Prostate gland (tissue), 2 donors: Measurements from ENCODE around the gene HPGD. TPM values are rescaled to one million over a fixed set of nuclear protein-coding genes. Genes with fewer than 3 reads are reported as not detected.

Source experiments
- DNase-seq: peaks from one replicate; pipeline ENCODE4 v3.0.0-alpha.2; 2019; ENCODE audit warnings: low spot score
- H3K27ac ChIP-seq, 2 donors: fragments of 200-600 bp; sonication (generic); 2 replicates each; pipeline ENCODE4 v1.5.1; 2017 to 2019
- H3K27me3 ChIP-seq: fragments of 200-600 bp; sonication (generic); replicated peaks from 2 replicates; pipeline ENCODE4 v1.5.1; 2019; ENCODE audit not compliant: insufficient read depth
- H3K36me3 ChIP-seq, 2 donors: fragments of 200-600 bp; sonication (generic); 1 replicate in 1 of 2; 2 replicates in 1 of 2; pipeline versions ENCODE4 v1.5.1 to v1.8.1; 2017 to 2019
- H3K4me1 ChIP-seq: fragments of 200-600 bp; sonication (generic); replicated peaks from 2 replicates; pipeline ENCODE4 v1.5.1; 2019
- H3K4me3 ChIP-seq, 2 donors: fragments of 200-600 bp; sonication (generic); 2 replicates each; pipeline ENCODE4 v1.5.1; 2017 to 2019
- H3K9me3 ChIP-seq: fragments of 200-600 bp; sonication (generic); 2 replicates; pipeline ENCODE4 v1.5.1; 2017
- POLR2A ChIP-seq: fragments of 450-650 bp; IDR thresholded peaks from one replicate; pipeline ENCODE4 v1.6.1; 2016; ENCODE audit warnings: antibody characterized with exemption, mild to moderate bottlenecking
- POLR2AphosphoS5 ChIP-seq: sonication (generic); formaldehyde crosslinking; IDR thresholded peaks from one replicate; pipeline ENCODE4 v1.6.1; 2017; ENCODE audit warnings: antibody characterized with exemption
- WGBS: methylation state at CpG from one replicate; pipeline ENCODE4 v1.1.5; 2018; 5-methylcytosine and 5-hydroxymethylcytosine counted together
- intact Hi-C: fragments of 100-400 bp; cut with DNase I; formaldehyde crosslinking; loops from one replicate; pipeline ENCODE4 v1.14.2; 2022
- total RNA-seq, 2 donors: library from RNA; depleted of rRNA; stranded (reverse); fragments of >200 nt; gene quantifications; one replicate each; pipeline ENCODE4 v1.1.0, GENCODE V29; 2016
- TF ChIP-seq, protein P1 (sequence below), 4 experiments: fragments of 200-600 bp in 2 of 4; fragments of 450-650 bp in 2 of 4; sonication (generic) in 2 of 4; IDR thresholded peaks; 1 replicate in 3 of 4; 2 replicates in 1 of 4; pipeline ENCODE4 v1.5.1; 2016 to 2019; ENCODE audit warnings: antibody characterized with exemption in 4 of 4, mild to moderate bottlenecking in 2 of 4, moderate library complexity in 2 of 4

HPGD gene
- total RNA-seq, 2 donors from 2014 or later = 6.5 to 37.7 TPM

DNA sequence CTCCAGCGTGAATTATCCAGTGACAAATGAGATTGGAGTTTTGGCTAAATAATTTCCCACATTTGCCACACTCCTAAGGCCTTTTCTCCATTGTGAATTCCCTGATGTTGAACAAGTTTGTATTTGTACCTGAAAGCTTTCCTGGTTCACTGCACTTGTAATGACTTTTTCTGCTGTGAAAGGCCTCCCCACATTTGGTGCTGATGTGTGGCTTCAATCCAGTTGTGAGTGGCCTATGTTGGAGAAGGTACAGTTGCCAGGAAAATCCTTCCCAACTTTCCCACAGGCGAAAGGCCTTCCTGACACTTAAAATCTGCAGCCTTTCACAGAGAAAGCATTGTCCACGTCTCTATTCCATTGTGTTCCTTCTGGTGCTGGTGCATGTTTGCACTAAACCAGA, 17.3 kb upstream of the HPGD start:
- H3K27ac ChIP-seq = no peak overlapping the region
- H3K9me3 ChIP-seq = no peaks in the 10 kb centered on the region
- no peaks in the 10 kb centered on the region for H3K36me3 ChIP-seq
- intact Hi-C loops = no loop called here
- H3K27me3 ChIP-seq = no peaks in the 10 kb centered on the region
- DNase-seq = no peak
- TF ChIP-seq POLR2AphosphoS5 (no peak), POLR2A (no peak)
- TF ChIP-seq, protein P1, sequence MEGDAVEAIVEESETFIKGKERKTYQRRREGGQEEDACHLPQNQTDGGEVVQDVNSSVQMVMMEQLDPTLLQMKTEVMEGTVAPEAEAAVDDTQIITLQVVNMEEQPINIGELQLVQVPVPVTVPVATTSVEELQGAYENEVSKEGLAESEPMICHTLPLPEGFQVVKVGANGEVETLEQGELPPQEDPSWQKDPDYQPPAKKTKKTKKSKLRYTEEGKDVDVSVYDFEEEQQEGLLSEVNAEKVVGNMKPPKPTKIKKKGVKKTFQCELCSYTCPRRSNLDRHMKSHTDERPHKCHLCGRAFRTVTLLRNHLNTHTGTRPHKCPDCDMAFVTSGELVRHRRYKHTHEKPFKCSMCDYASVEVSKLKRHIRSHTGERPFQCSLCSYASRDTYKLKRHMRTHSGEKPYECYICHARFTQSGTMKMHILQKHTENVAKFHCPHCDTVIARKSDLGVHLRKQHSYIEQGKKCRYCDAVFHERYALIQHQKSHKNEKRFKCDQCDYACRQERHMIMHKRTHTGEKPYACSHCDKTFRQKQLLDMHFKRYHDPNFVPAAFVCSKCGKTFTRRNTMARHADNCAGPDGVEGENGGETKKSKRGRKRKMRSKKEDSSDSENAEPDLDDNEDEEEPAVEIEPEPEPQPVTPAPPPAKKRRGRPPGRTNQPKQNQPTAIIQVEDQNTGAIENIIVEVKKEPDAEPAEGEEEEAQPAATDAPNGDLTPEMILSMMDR (IDR thresholded peaks at IDR 0.05) = no peak
- WGBS = 68% methylated on average over 3 of the region's 3 CpGs
- H3K4me3 ChIP-seq = no peak overlapping the region
- no peaks in the 10 kb centered on the region for H3K4me1 ChIP-seq

DNA sequence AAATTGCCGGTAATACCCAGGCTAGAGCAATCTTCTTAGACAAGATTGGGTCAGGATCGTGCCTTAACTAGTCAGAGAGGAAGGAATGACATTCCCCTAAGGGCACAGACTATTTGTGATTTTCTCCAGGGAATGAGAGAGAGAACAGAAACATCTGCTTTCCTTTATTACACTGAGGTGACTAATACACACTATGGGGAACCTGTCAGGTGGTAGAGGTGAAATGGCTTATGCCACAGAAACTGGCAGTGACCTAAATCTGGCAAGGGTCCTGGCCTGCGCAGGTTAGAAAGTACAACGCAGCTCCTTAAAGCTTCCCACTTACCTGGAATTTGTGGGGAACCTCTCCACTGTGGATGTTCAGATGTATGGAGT, 16.6 kb upstream of the HPGD start:
- WGBS = 83% methylated on average over 4 of the region's 4 CpGs
- no peaks in the 10 kb centered on the region for H3K36me3 ChIP-seq

DNA sequence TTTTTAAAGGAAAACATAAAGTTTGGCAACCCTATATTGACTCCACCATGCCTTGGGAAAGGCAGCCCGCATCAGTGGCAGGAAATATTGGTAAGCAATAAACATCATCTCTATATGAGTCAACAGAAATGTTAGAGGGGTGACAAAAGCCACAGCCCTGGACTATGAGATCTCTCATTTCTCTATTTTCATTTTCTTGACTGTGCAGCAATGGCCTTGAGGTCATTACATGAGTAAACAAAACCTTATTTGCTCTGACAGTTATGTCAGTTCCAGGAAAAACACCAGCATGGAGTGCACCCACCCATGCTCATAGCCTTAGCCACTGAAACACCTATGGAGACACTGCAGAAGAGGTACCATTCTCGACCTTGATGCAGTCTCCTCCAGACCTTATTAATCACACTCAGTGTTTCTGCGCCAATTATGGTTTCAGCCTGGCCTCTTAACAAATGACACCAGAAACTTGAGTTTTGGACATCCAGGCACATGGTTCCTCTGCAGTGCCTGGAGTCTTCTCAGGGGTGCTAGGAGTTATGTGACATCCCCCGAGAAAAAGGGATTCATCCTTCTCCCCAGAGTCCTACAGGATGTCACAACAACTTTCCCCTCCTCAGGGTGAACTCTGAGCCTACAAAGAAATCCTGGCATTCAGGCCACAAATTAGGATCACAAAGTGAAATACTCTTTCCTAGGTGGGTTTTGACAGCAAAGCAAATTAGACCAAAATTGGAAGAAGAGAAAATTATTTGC, 16.0 kb upstream of the HPGD start:
- Histone ChIP-seq H3K9me3 (no peaks in the 10 kb centered on the region), H3K4me3 (no peak overlapping the region), H3K36me3 (no peaks in the 10 kb centered on the region), H3K27me3 (no peaks in the 10 kb centered on the region), H3K27ac (no peak overlapping the region), H3K4me1 (no peaks in the 10 kb centered on the region)
- DNase-seq = no peak
- intact Hi-C loops = no loop called here
- TF ChIP-seq POLR2AphosphoS5 (no peak), POLR2A (no peak)
- TF ChIP-seq, protein P1 (IDR thresholded peaks at IDR 0.05) = no peak
- 81% methylated on average over 4 of the region's 4 CpGs for WGBS

More for the DNA sequence above, 16.6 kb upstream of the HPGD start:
- Histone ChIP-seq H3K4me3 (no peak overlapping the region), H3K27me3 (no peaks in the 10 kb centered on the region), H3K27ac (no peak overlapping the region), H3K4me1 (no peaks in the 10 kb centered on the region), H3K9me3 (no peaks in the 10 kb centered on the region)
- TF ChIP-seq POLR2AphosphoS5 (no peak), POLR2A (no peak)
- TF ChIP-seq, protein P1 (IDR thresholded peaks at IDR 0.05) = no peak
- intact Hi-C loops = no loop called here
- no peak for DNase-seq

DNA sequence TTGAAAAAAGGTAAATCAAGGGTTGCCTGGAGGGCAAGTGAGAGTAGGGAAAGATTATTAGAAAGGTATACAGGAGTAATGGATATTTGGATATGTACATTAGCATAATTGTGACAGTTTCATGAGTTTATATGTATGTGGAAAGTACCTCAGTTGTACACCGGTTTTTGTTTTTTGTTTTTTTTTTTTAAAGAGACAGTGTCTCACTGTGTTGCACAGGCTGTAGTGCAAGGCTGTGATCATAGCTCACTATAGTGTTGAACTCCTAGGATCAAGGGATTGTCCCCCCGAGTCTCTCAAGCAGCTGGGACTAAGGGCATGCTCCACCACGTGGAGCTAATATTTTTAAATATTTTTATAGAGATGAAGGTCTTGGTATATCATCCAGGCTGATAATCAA, 15.3 kb upstream of the HPGD start:
- WGBS = 76% methylated on average over 3 of the region's 3 CpGs
- no peak for DNase-seq
- Histone ChIP-seq H3K27ac (no peak overlapping the region), H3K36me3 (no peaks in the 10 kb centered on the region), H3K4me3 (no peak overlapping the region), H3K27me3 (no peaks in the 10 kb centered on the region), H3K4me1 (no peaks in the 10 kb centered on the region), H3K9me3 (no peaks in the 10 kb centered on the region)
- TF ChIP-seq POLR2A (no peak), POLR2AphosphoS5 (no peak)
- TF ChIP-seq, protein P1 (IDR thresholded peaks at IDR 0.05) = no peak
- intact Hi-C loops = no loop called here

DNA sequence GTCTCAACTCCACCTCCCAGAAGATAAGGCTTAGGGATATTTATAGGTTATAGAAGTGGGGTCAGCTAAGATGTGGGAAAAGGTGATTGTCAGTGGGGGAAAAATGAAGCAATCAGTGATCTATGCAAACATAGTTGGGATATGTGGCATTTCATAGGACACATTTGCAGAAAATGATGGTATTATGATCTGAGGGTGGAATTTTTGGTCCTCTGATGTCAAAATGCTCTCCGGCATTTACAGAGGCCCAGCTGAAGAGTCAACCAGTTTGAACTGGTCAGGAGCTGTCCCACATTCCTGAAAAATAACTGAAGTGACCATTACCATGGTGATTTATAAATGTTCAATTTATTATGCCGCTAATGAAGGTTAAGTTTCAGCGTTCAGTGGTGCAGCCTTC, 12.2 kb upstream of the HPGD start:
- H3K4me1 ChIP-seq = no peaks in the 10 kb centered on the region
- intact Hi-C loops = no loop called here
- H3K36me3 ChIP-seq = no peaks in the 10 kb centered on the region

More for the DNA sequence above, 12.2 kb upstream of the HPGD start:
- DNase-seq = no peak
- H3K27ac ChIP-seq = no peak overlapping the region
- 72% methylated on average over 3 of the region's 3 CpGs for WGBS
- H3K9me3 ChIP-seq = no peaks in the 10 kb centered on the region
- TF ChIP-seq POLR2A = no peak
- TF ChIP-seq POLR2AphosphoS5 = no peak
- TF ChIP-seq, protein P1 (IDR thresholded peaks at IDR 0.05) = no peak
- H3K4me3 ChIP-seq = no peak overlapping the region
- H3K27me3 ChIP-seq = no peaks in the 10 kb centered on the region
